ENCODE measurements around the gene NME7. TPM values are rescaled to one million over a fixed set of nuclear protein-coding genes. Genes with fewer than 3 reads are reported as not detected.

The NME7 gene
- total and polyA plus RNA-seq, 4 donors = 6.2 to 43.7 (median 18.0) TPM

GRCh38 chr1:169146576-169147214, 220.9 kb downstream of the NME7 start:
- DNase-seq (no peak), ATAC-seq (ENCODE audit: insufficient read depth, low FRiP score) (no peak)
- H3K9me3 ChIP-seq (ENCODE audit: control insufficient read depth in 4 of 4, insufficient read depth in 3 of 4, low read length in 3 of 4) = peaks cover 0 to 2% (median 0%) of the 10 kb centered on the region in 4 donors
- TF ChIP-seq CTCF (IDR thresholded peaks at IDR 0.05; ENCODE audit: control extremely low read depth, extremely low read depth) = no peak
- H3K27ac ChIP-seq (ENCODE audit: low read depth in 1 of 2, low read length in 1 of 2) = no peak overlapping the region
- H3K36me3 ChIP-seq (ENCODE audit: control insufficient read depth in 4 of 4, insufficient read depth in 4 of 4, low read length in 4 of 4) = no peaks in the 10 kb centered on the region
- 93 to 96% methylated on average over 1 of the region's 1 CpG for WGBS, 2 donors
- peaks cover 0 to 2% (median 0%) of the 10 kb centered on the region in 5 donors for H3K4me1 ChIP-seq (ENCODE audit: control insufficient read depth in 5 of 5, insufficient read depth in 5 of 5, low read length in 5 of 5)
- H3K27me3 ChIP-seq (ENCODE audit: control insufficient read depth in 3 of 3, insufficient read depth in 3 of 3, low read length in 2 of 3) = no peaks in the 10 kb centered on the region
- no peak overlapping the region for H3K9ac ChIP-seq (ENCODE audit: insufficient read depth in 1 of 2, low read length in 2 of 2)
- no peak overlapping the region for H3K4me3 ChIP-seq

GRCh38 chr1:169144941-169145626, 222.5 kb downstream of the NME7 start:
- DNase-seq (no peak), ATAC-seq (ENCODE audit: insufficient read depth, low FRiP score) (no peak)
- no peaks in the 10 kb centered on the region for H3K9me3 ChIP-seq (ENCODE audit: control insufficient read depth in 4 of 4, insufficient read depth in 3 of 4, low read length in 3 of 4)
- WGBS, 2 donors = 92 to 96% methylated on average over 7 of the region's 7 CpGs
- no peak for TF ChIP-seq CTCF (IDR thresholded peaks at IDR 0.05; ENCODE audit: control extremely low read depth, extremely low read depth)
- H3K27me3 ChIP-seq (ENCODE audit: control insufficient read depth in 3 of 3, insufficient read depth in 3 of 3, low read length in 2 of 3) = no peaks in the 10 kb centered on the region
- H3K4me3 ChIP-seq = no peak overlapping the region
- H3K36me3 ChIP-seq (ENCODE audit: control insufficient read depth in 4 of 4, insufficient read depth in 4 of 4, low read length in 4 of 4) = no peaks in the 10 kb centered on the region
- no peaks in the 10 kb centered on the region for H3K4me1 ChIP-seq (ENCODE audit: control insufficient read depth in 5 of 5, insufficient read depth in 5 of 5, low read length in 5 of 5)
- no peak overlapping the region for H3K9ac ChIP-seq (ENCODE audit: insufficient read depth in 1 of 2, low read length in 2 of 2)
- no peak overlapping the region for H3K27ac ChIP-seq (ENCODE audit: low read depth in 1 of 2, low read length in 1 of 2)

GRCh38 chr1:169143984-169144383, 223.6 kb downstream of the NME7 start:
- Histone ChIP-seq H3K27ac (ENCODE audit: low read depth in 1 of 2, low read length in 1 of 2) (no peak overlapping the region), H3K27me3 (ENCODE audit: control insufficient read depth in 3 of 3, insufficient read depth in 3 of 3, low read length in 2 of 3) (no peaks in the 10 kb centered on the region), H3K4me3 (no peak overlapping the region), H3K9ac (ENCODE audit: insufficient read depth in 1 of 2, low read length in 2 of 2) (no peak overlapping the region), H3K9me3 (ENCODE audit: control insufficient read depth in 4 of 4, insufficient read depth in 3 of 4, low read length in 3 of 4) (no peaks in the 10 kb centered on the region), H3K4me1 (ENCODE audit: control insufficient read depth in 5 of 5, insufficient read depth in 5 of 5, low read length in 5 of 5) (no peaks in the 10 kb centered on the region), H3K36me3 (ENCODE audit: control insufficient read depth in 4 of 4, insufficient read depth in 4 of 4, low read length in 4 of 4) (no peaks in the 10 kb centered on the region)
- ATAC-seq (ENCODE audit: insufficient read depth, low FRiP score) (no peak), DNase-seq (no peak)
- no peak for TF ChIP-seq CTCF (IDR thresholded peaks at IDR 0.05; ENCODE audit: control extremely low read depth, extremely low read depth)

Data from lung (tissue), 12 donors.